ENCODE data around the gene MRPL44.

The MRPL44 gene

GRCh38 chr2:223972656-223973102 is 15.4 kb downstream of the MRPL44 start:
- TF ChIP-seq CTCF (IDR thresholded peaks at IDR 0.05; ENCODE audit: low read depth, low read length): no peak

GRCh38 chr2:223973606-223974005 is 16.3 kb downstream of the MRPL44 start:
- H3K4me3 ChIP-seq (ENCODE audit: low read depth, low read length): no peak overlapping the region
- no peak for TF ChIP-seq CTCF (IDR thresholded peaks at IDR 0.05; ENCODE audit: low read depth, low read length)

More at GRCh38 chr2:223972656-223973102, 15.4 kb downstream of the MRPL44 start:
- no peak overlapping the region for H3K4me3 ChIP-seq (ENCODE audit: low read depth, low read length)

GRCh38 chr2:223976635-223977226 is 19.5 kb downstream of the MRPL44 start:
- no peak for TF ChIP-seq CTCF (IDR thresholded peaks at IDR 0.05; ENCODE audit: low read depth, low read length)
- no peak overlapping the region for H3K4me3 ChIP-seq (ENCODE audit: low read depth, low read length)

GRCh38 chr2:223978451-223978850 is 21.2 kb downstream of the MRPL44 start:
- TF ChIP-seq CTCF (IDR thresholded peaks at IDR 0.05; ENCODE audit: low read depth, low read length): no peak
- H3K4me3 ChIP-seq (ENCODE audit: low read depth, low read length): no peak overlapping the region

GRCh38 chr2:223979730-223980396 is 22.6 kb downstream of the MRPL44 start:
- no peak for TF ChIP-seq CTCF (IDR thresholded peaks at IDR 0.05; ENCODE audit: low read depth, low read length)
- no peak overlapping the region for H3K4me3 ChIP-seq (ENCODE audit: low read depth, low read length)

GRCh38 chr2:223980397-223980735 is 23.1 kb downstream of the MRPL44 start:
- TF ChIP-seq CTCF (IDR thresholded peaks at IDR 0.05; ENCODE audit: low read depth, low read length): no peak
- H3K4me3 ChIP-seq (ENCODE audit: low read depth, low read length): no peak overlapping the region

DNA sequence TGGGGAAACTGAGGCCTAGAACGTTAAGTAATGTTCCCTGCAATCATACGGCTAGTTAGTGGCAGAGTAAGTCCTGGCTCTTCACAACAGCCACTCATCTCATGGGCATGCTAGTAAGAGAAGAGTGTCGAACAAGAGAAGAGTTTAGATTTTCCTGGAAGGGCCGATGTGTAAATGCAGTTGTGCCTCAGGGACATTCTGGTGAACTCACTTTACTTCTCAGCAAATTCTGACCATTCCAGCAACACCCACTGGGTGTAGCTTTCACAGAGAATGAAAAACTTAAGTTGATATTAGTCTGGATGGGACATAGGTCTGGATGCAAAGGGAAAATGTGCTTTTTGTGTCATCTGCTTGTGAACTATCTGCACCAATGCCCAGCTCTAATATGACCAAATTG is 23.5 kb downstream of the MRPL44 start:
- H3K4me3 ChIP-seq (ENCODE audit: low read depth, low read length): no peak overlapping the region
- TF ChIP-seq CTCF (IDR thresholded peaks at IDR 0.05; ENCODE audit: low read depth, low read length): no peak

Data from WI38 (cell line).